K562 (cell line): ENCODE results near the gene SIX3. TPM values are rescaled to one million over a fixed set of nuclear protein-coding genes. Genes with fewer than 3 reads are reported as not detected.

Experiments used
- ATAC-seq: fragments of 200-7000 bp; cut with Tn5 transposase; 3 replicates; pipeline ENCODE4 v1.9.1; 2020; ENCODE audit warnings: moderate library complexity
- BruUV-seq: library from RNA; stranded (reverse); fragments of 400-500 nt; replicated peaks from 2 replicates; lab custom pipeline; 2021; lab: Mats Ljungman, UMichigan
- CTCF ChIA-PET: fragments of 300-600 bp; formaldehyde crosslinking; extraction: SDS; loops from one replicate; lab custom pipeline; 2021; ENCODE audit warnings: low intra/inter-chr PET ratio; lab: Yijun Ruan, JAX
- POLR2A ChIA-PET: fragments of 300-600, 350-650 bp; sonication (Branson Sonifier 250); formaldehyde crosslinking; extraction: SDS; loops from one replicate; lab custom pipeline; 2021; ENCODE audit warnings: antibody characterized with exemption, inconsistent platforms; lab: Yijun Ruan, JAX
- DNase-seq, 4 experiments: peaks; one replicate each; pipeline versions ENCODE4 v3.0.0 to v3.0.0-alpha.2; 2011 to 2018; ENCODE audit warnings: low spot score in 3 of 4, mixed read lengths in 3 of 4; ENCODE audit errors: extremely low read depth in 1 of 4
- FAIRE-seq: peaks from 2 replicates; lab custom pipeline; 2011; peaks lifted over from hg19 to GRCh38; lab: Jason Lieb, UNC
- H2AFZ ChIP-seq: 2 replicates; pipeline ENCODE4 v1.6.0; 2011; ENCODE audit warnings: low read depth, low read length, control low read depth, inconsistent platforms
- H3K27ac ChIP-seq: fragments of 200-600 bp; 3 replicates; pipeline ENCODE4 v1.8.0; 2011; ENCODE audit warnings: low read depth, mild to moderate bottlenecking, control low read depth, inconsistent platforms, low read length, moderate library complexity, mixed read lengths; ENCODE audit errors: extremely low read depth
- H3K27me3 ChIP-seq, 2 experiments: fragments of 300-600 bp in 1 of 2; 2 replicates in 1 of 2; 3 replicates in 1 of 2; pipeline versions ENCODE4 v1.6.0 to v1.8.0; 2011; ENCODE audit warnings: inconsistent platforms in 2 of 2, low read length in 2 of 2, mild to moderate bottlenecking in 1 of 2, mixed read lengths in 1 of 2, moderate library complexity in 1 of 2; ENCODE audit not compliant: control insufficient read depth in 2 of 2, insufficient read depth in 2 of 2
- H3K36me3 ChIP-seq: fragments of 300-600 bp; 3 replicates; pipeline ENCODE4 v1.8.0; 2011; ENCODE audit warnings: mild to moderate bottlenecking, low read length, inconsistent platforms; ENCODE audit not compliant: control insufficient read depth, insufficient read depth
- H3K4me1 ChIP-seq, 2 experiments: fragments of 200-600 bp in 1 of 2; replicated peaks in 1 of 2; 2 replicates in 1 of 2; 3 replicates in 1 of 2; pipeline versions ENCODE4 v1.5.1 to v1.8.0; 2011; ENCODE audit warnings: inconsistent platforms in 2 of 2, low read length in 2 of 2, mild to moderate bottlenecking in 1 of 2, mixed read lengths in 1 of 2, moderate library complexity in 1 of 2; ENCODE audit not compliant: control insufficient read depth in 2 of 2, insufficient read depth in 2 of 2
- H3K4me2 ChIP-seq: 2 replicates; pipeline ENCODE4 v1.6.1; 2011; ENCODE audit warnings: low read length, control low read depth, inconsistent platforms, mixed read lengths; ENCODE audit not compliant: insufficient read depth
- H3K4me3 ChIP-seq: fragments of 200-600 bp; sonication (generic), shearing (Covaris generic); 2 replicates; pipeline ENCODE4 v1.5.1; 2016; ENCODE audit warnings: control low read depth, inconsistent platforms
- H3K79me2 ChIP-seq: fragments of 200-600 bp; 3 replicates; pipeline ENCODE4 v1.8.0; 2011; ENCODE audit warnings: low read length, inconsistent platforms; ENCODE audit not compliant: control insufficient read depth, insufficient read depth
- H3K9ac ChIP-seq, 2 experiments: 2 replicates each; pipeline versions ENCODE4 v1.6.0 to v1.6.1; 2011; ENCODE audit warnings: low read depth in 2 of 2, low read length in 2 of 2, control low read depth in 1 of 2, inconsistent platforms in 1 of 2, mild to moderate bottlenecking in 1 of 2, mixed read lengths in 1 of 2; ENCODE audit not compliant: insufficient read depth in 1 of 2
- H3K9me1 ChIP-seq: one replicate; pipeline ENCODE4 v1.6.0; 2011; ENCODE audit warnings: inconsistent platforms, mild to moderate bottlenecking, low read length, moderate library complexity; ENCODE audit not compliant: control insufficient read depth, insufficient read depth
- H3K9me3 ChIP-seq: replicated peaks from 2 replicates; pipeline ENCODE4 v1.5.1; 2011; ENCODE audit warnings: low read depth, low read length, inconsistent platforms; ENCODE audit not compliant: control insufficient read depth, insufficient read depth
- H4K20me1 ChIP-seq: replicated peaks from 2 replicates; pipeline ENCODE4 v1.6.1; 2011; ENCODE audit warnings: low read length, inconsistent platforms, mixed read lengths; ENCODE audit not compliant: control insufficient read depth, insufficient read depth
- BCLAF1 ChIP-seq, 2 experiments: fragments of 450-650 bp in 1 of 2; IDR thresholded peaks; 2 replicates each; pipeline ENCODE4 v1.6.1; 2011 to 2017; ENCODE audit warnings: low read depth in 2 of 2, antibody characterized with exemption in 1 of 2, borderline replicate concordance in 1 of 2, low read length in 1 of 2, mild to moderate bottlenecking in 1 of 2, mixed read lengths in 1 of 2; ENCODE audit not compliant: control insufficient read depth in 1 of 2
- ELF2 ChIP-seq: fragments of 250-450 bp; sonication (Bioruptor Pico); IDR thresholded peaks from 2 replicates; pipeline ENCODE4 v1.5.0; 2021; ENCODE audit warnings: mild to moderate bottlenecking
- FOXK2 ChIP-seq, 2 experiments: fragments of 450-650 bp; IDR thresholded peaks in 1 of 2; conservative IDR thresholded peaks in 1 of 2; 2 replicates each; pipeline ENCODE4 v1.6.1; 2016; ENCODE audit warnings: low read depth in 2 of 2, mild to moderate bottlenecking in 1 of 2
- HNRNPK ChIP-seq: fragments of 200-400 bp; formaldehyde crosslinking; IDR thresholded peaks from one replicate; pipeline ENCODE4 v1.6.1; 2018; ENCODE audit warnings: mild to moderate bottlenecking, low read depth, low read length; ENCODE audit not compliant: poor library complexity, severe bottlenecking
- LCOR ChIP-seq: sonication (generic); formaldehyde crosslinking; IDR thresholded peaks from 2 replicates; pipeline ENCODE4 v1.8.0; 2022; ENCODE audit warnings: mild to moderate bottlenecking, missing genetic modification reagents
- MTA3 ChIP-seq: fragments of 450-650 bp; formaldehyde crosslinking; IDR thresholded peaks from 2 replicates; pipeline ENCODE4 v1.6.1; 2017; ENCODE audit warnings: mild to moderate bottlenecking, borderline replicate concordance
- MXI1 ChIP-seq: IDR thresholded peaks from 2 replicates; pipeline ENCODE4 v1.6.1; 2011; ENCODE audit warnings: low read depth, mild to moderate bottlenecking, improper control_type of control experiment, low read length
- POU5F1 ChIP-seq: fragments of 150-350 bp; IDR thresholded peaks from 2 replicates; pipeline ENCODE4 v1.6.1; 2014; ENCODE audit warnings: borderline replicate concordance, low read length, low read depth, mild to moderate bottlenecking; ENCODE audit not compliant: partially characterized antibody
- SMAD4 ChIP-seq: fragments of 250-450 bp; sonication (Bioruptor Pico); conservative IDR thresholded peaks from 2 replicates; pipeline ENCODE4 v1.8.0; 2021; ENCODE audit warnings: inconsistent platforms, mild to moderate bottlenecking, moderate library complexity
- TBP ChIP-seq: optimal IDR thresholded peaks from 2 replicates; pipeline ENCODE3; 2011; ENCODE audit warnings: low read depth, low read length, improper control_type of control experiment
- TCF7 ChIP-seq: sonication (generic); IDR thresholded peaks from 2 replicates; pipeline ENCODE4 v1.6.1; 2016; ENCODE audit warnings: antibody characterized with exemption, borderline replicate concordance
- ZBTB1 ChIP-seq: sonication (generic); formaldehyde crosslinking; IDR thresholded peaks from 2 replicates; pipeline ENCODE4 v1.8.1; 2023; ENCODE audit warnings: missing genetic modification reagents, low read depth, mild to moderate bottlenecking, borderline replicate concordance
- ZNF140 ChIP-seq: fragments of 250-450 bp; sonication (Bioruptor Pico); IDR thresholded peaks from 2 replicates; pipeline ENCODE4 v1.8.0; 2021; ENCODE audit warnings: moderate library complexity, mild to moderate bottlenecking, inconsistent platforms
- ZNF224 ChIP-seq: sonication (generic); formaldehyde crosslinking; IDR thresholded peaks from 2 replicates; pipeline ENCODE4 v1.8.0; 2022; ENCODE audit warnings: mild to moderate bottlenecking, missing genetic modification reagents
- WGBS: fragments of 100-300 bp; shearing (Covaris generic); methylation state at CpG from one replicate; pipeline ENCODE4 v1.1.6; 2016; ENCODE audit warnings: low coverage, mixed read lengths; ENCODE audit not compliant: insufficient coverage; ENCODE audit errors: missing lambda C conversion rate; 5-methylcytosine and 5-hydroxymethylcytosine counted together
- in situ Hi-C: fragments of 300-500 bp; cut with MboI; formaldehyde crosslinking; loops from 4 replicates; pipeline ENCODE4 v1.15.0; 2018; ENCODE audit warnings: inconsistent platforms, mixed read lengths
- intact Hi-C: fragments of 100-400 bp; cut with micrococcal nuclease; formaldehyde crosslinking; loops from 2 replicates; pipeline ENCODE4 v1.14.2; 2022
- polyA plus RNA-seq, 8 experiments: library from polyadenylated mRNA; depleted of rRNA in 4 of 8; stranded (reverse) in 5 of 8; unstranded in 3 of 8; fragments of >200 nt; fragmentation: Nextera tagmentation in 2 of 8; fragmentation: Illumina TruSeq in 1 of 8; extraction: Ambion mirVana in 2 of 8; extraction: Trizol in 1 of 8; gene quantifications; 2 replicates each; pipeline versions ENCODE4 v1.2.1 to v1.2.3, GENCODE V29; 2011 to 2014; ENCODE audit warnings: inconsistent platforms in 1 of 8, missing spikeins in 1 of 8
- total RNA-seq, 7 experiments: library from RNA; depleted of rRNA in 6 of 7; stranded (reverse); fragments of >200 nt in 6 of 7; fragmentation: Illumina TruSeq in 2 of 7; extraction: Trizol in 2 of 7; gene quantifications; 2 replicates each; pipeline versions ENCODE4 v1.2.1 to v1.2.3, GENCODE V29; 2011 to 2021; ENCODE audit warnings: low replicate concordance in 1 of 7
- TF ChIP-seq, protein P1 (sequence below): fragments of 450-650 bp; formaldehyde crosslinking; IDR thresholded peaks from 2 replicates; pipeline ENCODE4 v1.4.0; 2020; ENCODE audit warnings: mild to moderate bottlenecking, moderate library complexity
- TF ChIP-seq, protein P2 (sequence below): sonication (generic); formaldehyde crosslinking; IDR thresholded peaks from 2 replicates; pipeline ENCODE4 v1.8.1; 2023; ENCODE audit warnings: mild to moderate bottlenecking, missing genetic modification reagents

Gene SIX3
- total and polyA plus RNA-seq, 9 of the 15 experiments (the other 6 are each of a cell fraction or from before 2014, with no cell fraction given) = not detected

GRCh38 chr2:44926957-44927356 lies 14.5 kb upstream of the SIX3 start:
- FAIRE-seq = no peak
- Histone ChIP-seq H3K4me2 (no peak overlapping the region), H3K9me1 (no peaks in the 10 kb centered on the region), H3K27me3 (peaks cover 21 to 51% of the 10 kb centered on the region in 2 experiments; a peak in 4 of 5 replicates), H4K20me1 (no peaks in the 10 kb centered on the region), H2AFZ (no peak overlapping the region), H3K36me3 (no peaks in the 10 kb centered on the region), H3K9me3 (no peaks in the 10 kb centered on the region), H3K4me1 (no peaks in the 10 kb centered on the region), H3K4me3 (no peak overlapping the region), H3K79me2 (no peaks in the 10 kb centered on the region), H3K9ac (no peak overlapping the region), H3K27ac (no peak overlapping the region)
- no TSS peak for BruUV-seq
- no peak for DNase-seq
- 3% methylated on average over 9 of the region's 9 CpGs for WGBS
- ChIA-PET POLR2A (interaction anchor here (1.1 kb wide), 1 partner anchor 8 kb away, joined by 3 read pairs; no protein-coding TSS in a partner anchor), CTCF (no interaction called here)
- intact Hi-C loops (no loop called here), in situ Hi-C loops (no loop called here)
- ATAC-seq = no peak
- TF ChIP-seq FOXK2 (conservative IDR thresholded peaks at IDR 0.05 in 1 of 2, IDR thresholded peaks at IDR 0.05 in 1 of 2; ENCODE audit: low read depth in 2 of 2) = no peak
- no peak for TF ChIP-seq TCF7
- TF ChIP-seq MTA3 = no peak
- TF ChIP-seq MXI1 = no peak
- TF ChIP-seq, protein P1, sequence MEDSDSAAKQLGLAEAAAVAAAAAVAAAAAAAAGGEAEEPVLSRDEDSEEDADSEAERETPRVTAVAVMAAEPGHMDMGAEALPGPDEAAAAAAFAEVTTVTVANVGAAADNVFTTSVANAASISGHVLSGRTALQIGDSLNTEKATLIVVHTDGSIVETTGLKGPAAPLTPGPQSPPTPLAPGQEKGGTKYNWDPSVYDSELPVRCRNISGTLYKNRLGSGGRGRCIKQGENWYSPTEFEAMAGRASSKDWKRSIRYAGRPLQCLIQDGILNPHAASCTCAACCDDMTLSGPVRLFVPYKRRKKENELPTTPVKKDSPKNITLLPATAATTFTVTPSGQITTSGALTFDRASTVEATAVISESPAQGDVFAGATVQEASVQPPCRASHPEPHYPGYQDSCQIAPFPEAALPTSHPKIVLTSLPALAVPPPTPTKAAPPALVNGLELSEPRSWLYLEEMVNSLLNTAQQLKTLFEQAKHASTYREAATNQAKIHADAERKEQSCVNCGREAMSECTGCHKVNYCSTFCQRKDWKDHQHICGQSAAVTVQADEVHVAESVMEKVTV (CRISPR knock-in tag) = no peak
- TF ChIP-seq ZNF140 (CRISPR knock-in tag) = no peak
- no peak for TF ChIP-seq ZNF224 (CRISPR knock-in tag)
- TF ChIP-seq LCOR (CRISPR knock-in tag) = no peak
- no peak for TF ChIP-seq SMAD4
- no peak for TF ChIP-seq TBP
- TF ChIP-seq BCLAF1 (IDR thresholded peaks at IDR 0.05; ENCODE audit: borderline replicate concordance in 1 of 2, control insufficient read depth in 1 of 2, low read depth in 2 of 2, low read length in 1 of 2) = no peak
- TF ChIP-seq ELF2 (CRISPR knock-in tag) = no peak
- no peak for TF ChIP-seq POU5F1
- TF ChIP-seq ZBTB1 (CRISPR knock-in tag) = no peak
- TF ChIP-seq, protein P2, sequence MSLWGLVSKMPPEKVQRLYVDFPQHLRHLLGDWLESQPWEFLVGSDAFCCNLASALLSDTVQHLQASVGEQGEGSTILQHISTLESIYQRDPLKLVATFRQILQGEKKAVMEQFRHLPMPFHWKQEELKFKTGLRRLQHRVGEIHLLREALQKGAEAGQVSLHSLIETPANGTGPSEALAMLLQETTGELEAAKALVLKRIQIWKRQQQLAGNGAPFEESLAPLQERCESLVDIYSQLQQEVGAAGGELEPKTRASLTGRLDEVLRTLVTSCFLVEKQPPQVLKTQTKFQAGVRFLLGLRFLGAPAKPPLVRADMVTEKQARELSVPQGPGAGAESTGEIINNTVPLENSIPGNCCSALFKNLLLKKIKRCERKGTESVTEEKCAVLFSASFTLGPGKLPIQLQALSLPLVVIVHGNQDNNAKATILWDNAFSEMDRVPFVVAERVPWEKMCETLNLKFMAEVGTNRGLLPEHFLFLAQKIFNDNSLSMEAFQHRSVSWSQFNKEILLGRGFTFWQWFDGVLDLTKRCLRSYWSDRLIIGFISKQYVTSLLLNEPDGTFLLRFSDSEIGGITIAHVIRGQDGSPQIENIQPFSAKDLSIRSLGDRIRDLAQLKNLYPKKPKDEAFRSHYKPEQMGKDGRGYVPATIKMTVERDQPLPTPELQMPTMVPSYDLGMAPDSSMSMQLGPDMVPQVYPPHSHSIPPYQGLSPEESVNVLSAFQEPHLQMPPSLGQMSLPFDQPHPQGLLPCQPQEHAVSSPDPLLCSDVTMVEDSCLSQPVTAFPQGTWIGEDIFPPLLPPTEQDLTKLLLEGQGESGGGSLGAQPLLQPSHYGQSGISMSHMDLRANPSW (CRISPR knock-in tag) = no peak
- TF ChIP-seq HNRNPK = no peak
